ENCODE results near the gene TUBGCP3. TPM values are rescaled to one million over a fixed set of nuclear protein-coding genes. Genes with fewer than 3 reads are reported as not detected.

The TUBGCP3 gene
- total and polyA plus RNA-seq, 2 donors, result 23.4 to 34.0 TPM

DNA sequence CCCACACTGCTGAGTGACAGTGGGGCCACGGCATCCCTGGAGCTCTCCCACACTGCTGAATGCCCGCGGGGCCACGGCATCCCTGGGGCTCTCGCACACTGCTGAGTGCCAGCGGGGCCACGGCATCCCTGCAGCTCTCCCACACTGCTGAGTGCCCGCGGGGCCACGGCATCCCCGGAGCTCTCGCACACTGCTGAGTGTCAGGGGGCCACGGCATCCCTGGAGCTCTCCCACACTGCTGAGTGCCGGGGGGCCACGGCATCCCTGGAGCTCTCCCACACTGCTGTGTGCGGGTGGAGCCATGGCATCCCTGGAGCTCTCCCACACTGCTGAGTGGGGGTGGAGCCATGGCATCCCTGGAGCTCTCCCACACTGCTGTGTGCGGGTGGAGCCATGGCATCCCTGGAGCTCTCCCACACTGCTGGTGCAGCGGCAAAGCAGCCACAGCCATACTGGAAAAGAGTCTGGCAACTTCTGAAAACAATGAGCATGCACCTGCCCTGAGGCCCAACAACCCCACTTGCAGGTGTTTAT is 8.6 kb downstream of the TUBGCP3 start:
- Histone ChIP-seq H3K4me3 (ENCODE audit: low read depth, low read length) (no peak overlapping the region), H3K36me3 (ENCODE audit: insufficient read depth) (no peaks in the 10 kb centered on the region), H3K27ac (ENCODE audit: low read depth) (no peak overlapping the region), H3K4me1 (ENCODE audit: insufficient read depth) (no peaks in the 10 kb centered on the region)
- no peak for DNase-seq (ENCODE audit: extremely low spot score)
- WGBS, result 97% methylated on average over 18 of the region's 18 CpGs

DNA sequence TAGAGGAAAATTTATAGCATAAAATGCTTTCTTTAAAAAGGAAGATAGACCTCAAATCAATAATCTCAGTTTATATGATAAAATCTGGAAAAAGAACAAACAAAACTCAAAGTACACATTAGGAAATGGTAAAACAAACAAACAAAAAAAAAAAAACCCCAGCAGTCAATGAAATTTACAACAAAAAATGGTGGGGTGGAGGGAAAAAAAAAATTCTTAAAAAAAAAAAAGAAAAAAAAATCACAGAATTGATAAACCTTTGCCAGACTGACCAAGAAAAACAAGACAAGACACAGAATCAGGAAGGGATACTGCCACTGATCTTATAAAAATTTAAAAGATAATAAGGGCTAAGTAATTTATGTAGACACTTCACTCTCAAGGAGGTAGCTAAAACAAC is 11.2 kb downstream of the TUBGCP3 start:
- H3K27ac ChIP-seq (ENCODE audit: low read depth), result no peak overlapping the region
- no peaks in the 10 kb centered on the region for H3K4me1 ChIP-seq (ENCODE audit: insufficient read depth)
- no peaks in the 10 kb centered on the region for H3K36me3 ChIP-seq (ENCODE audit: insufficient read depth)
- no peak for DNase-seq (ENCODE audit: extremely low spot score)
- H3K4me3 ChIP-seq (ENCODE audit: low read depth, low read length), result no peak overlapping the region

DNA sequence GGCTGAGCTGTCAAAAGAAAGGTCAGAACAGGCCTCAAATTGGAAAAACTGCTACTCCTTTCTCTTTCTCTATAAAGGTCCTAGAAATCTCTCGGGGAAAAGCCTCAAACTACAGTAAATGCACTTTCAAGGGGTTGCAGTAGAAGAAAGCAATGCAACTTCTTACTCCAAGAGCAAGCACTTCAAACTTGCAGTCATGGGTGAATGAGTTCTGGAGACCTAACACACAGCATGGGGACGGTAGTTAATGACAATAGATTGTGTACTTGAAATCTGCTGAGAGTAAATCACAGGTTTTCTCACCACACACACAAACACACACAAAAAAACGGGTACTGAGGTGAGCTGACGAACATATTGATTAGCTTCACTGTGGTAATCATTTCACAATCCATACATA is 11.8 kb downstream of the TUBGCP3 start:
- DNase-seq (ENCODE audit: extremely low spot score), result no peak
- WGBS, result 89% methylated on average over 4 of the region's 4 CpGs
- no peaks in the 10 kb centered on the region for H3K4me1 ChIP-seq (ENCODE audit: insufficient read depth)
- no peaks in the 10 kb centered on the region for H3K36me3 ChIP-seq (ENCODE audit: insufficient read depth)
- no peak overlapping the region for H3K4me3 ChIP-seq (ENCODE audit: low read depth, low read length)
- H3K27ac ChIP-seq (ENCODE audit: low read depth), result no peak overlapping the region

DNA sequence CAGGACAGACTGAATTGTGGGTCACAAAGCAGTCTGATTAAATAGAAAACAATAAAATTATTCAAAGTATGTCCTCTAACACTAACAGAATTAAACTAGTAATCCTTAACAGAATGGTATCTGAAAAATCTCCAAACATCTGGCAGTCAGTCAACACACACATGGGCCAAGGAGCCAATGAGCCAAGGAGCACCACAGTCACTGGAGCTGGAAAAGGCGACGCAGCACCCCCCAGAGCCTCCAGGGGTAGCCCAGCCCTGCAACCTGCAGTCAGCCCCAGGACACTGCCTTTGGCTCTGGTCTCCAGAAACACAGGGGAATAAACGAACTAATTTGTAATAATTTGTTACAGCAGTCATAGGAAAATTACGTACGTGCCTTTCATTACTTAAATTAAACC is 12.3 kb downstream of the TUBGCP3 start:
- Histone ChIP-seq H3K27ac (ENCODE audit: low read depth) (no peak overlapping the region), H3K36me3 (ENCODE audit: insufficient read depth) (no peaks in the 10 kb centered on the region), H3K4me3 (ENCODE audit: low read depth, low read length) (no peak overlapping the region), H3K4me1 (ENCODE audit: insufficient read depth) (no peaks in the 10 kb centered on the region)
- WGBS, result 69% methylated on average over 5 of the region's 5 CpGs
- DNase-seq (ENCODE audit: extremely low spot score), result no peak

DNA sequence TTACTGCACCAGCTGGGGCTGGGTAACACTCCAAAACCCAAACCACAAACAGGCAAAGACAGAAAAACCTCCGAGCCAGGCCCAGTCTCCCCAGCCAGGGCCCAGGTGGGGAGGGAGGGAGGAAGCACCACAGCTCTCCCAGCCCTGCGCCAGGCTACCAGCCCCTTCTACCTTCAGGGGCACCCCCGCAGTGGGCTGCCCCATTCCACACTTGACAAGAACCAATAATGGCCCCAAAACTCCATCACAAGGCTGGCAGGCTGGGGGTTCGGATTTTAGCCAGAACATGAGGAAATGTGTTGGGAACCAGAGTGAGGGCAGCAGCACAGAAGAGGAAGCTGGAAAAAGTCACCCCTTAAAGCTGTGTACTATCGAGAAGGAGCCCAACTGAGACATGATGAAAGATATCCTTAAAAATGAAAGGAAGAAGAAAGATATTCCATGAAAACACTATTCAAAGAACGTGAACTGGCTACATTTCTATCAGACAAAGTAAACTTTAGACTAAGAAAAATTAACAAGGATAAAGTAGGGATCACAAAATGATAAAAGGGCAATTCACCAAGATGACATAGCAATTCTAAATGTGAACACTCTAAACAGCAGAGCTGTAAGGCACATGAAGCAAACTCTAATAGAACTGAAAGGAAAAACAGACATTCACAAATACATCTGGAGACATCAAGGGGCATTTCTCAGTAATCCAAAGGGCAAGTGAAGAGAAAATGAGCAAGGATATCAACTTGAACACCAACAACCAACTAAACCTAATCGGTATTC is 12.9 kb downstream of the TUBGCP3 start:
- Histone ChIP-seq H3K4me3 (ENCODE audit: low read depth, low read length) (no peak overlapping the region), H3K36me3 (ENCODE audit: insufficient read depth) (no peaks in the 10 kb centered on the region), H3K4me1 (ENCODE audit: insufficient read depth) (no peaks in the 10 kb centered on the region), H3K27ac (ENCODE audit: low read depth) (no peak overlapping the region)
- DNase-seq (ENCODE audit: extremely low spot score), result no peak
- 50% methylated on average over 7 of the region's 7 CpGs for WGBS

DNA sequence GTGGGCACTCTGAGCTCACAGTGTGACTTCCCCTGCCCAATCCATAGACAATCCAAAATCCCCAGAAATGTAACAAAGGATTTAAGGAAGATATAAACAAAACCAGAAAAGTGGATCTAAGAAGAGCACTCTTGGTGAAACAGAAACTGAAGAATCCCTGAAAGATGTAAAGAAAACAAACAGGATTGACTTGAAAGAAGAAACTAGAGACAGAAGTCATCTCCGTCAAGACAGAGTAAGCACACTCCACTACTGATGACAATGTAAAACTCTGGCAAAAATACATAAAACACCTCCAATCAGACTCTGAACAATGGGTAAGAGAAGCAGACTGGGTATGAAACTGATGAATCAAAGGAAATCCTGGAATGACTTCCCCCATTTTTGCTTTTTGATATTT is 13.5 kb downstream of the TUBGCP3 start:
- H3K4me1 ChIP-seq (ENCODE audit: insufficient read depth), result no peaks in the 10 kb centered on the region
- H3K27ac ChIP-seq (ENCODE audit: low read depth), result no peak overlapping the region
- H3K36me3 ChIP-seq (ENCODE audit: insufficient read depth), result no peaks in the 10 kb centered on the region
- DNase-seq (ENCODE audit: extremely low spot score), result no peak
- WGBS, result 68% methylated on average over 1 of the region's 1 CpG
- no peak overlapping the region for H3K4me3 ChIP-seq (ENCODE audit: low read depth, low read length)

DNA sequence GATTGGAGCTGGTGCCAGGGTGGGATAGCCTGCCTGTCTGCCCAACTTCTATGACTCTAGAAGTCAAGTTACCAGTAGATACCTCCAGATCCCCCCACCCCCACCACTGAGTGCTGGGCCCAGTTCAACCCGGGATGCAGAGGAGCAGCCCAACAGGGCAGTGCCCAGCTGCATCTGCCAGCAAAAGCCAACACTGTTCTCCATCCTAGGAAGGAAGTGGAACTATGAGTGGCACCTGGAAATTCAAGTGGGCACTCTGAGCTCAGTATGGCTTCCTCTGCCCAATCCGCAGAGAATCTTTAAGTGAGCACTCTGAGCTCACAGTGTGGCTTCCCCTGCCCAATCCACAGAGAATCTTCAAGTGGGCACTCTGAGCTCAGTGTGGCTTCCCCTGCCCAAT is 14.2 kb downstream of the TUBGCP3 start:
- DNase-seq (ENCODE audit: extremely low spot score), result no peak
- 91% methylated on average over 2 of the region's 2 CpGs for WGBS
- H3K4me3 ChIP-seq (ENCODE audit: low read depth, low read length), result no peak overlapping the region
- no peaks in the 10 kb centered on the region for H3K36me3 ChIP-seq (ENCODE audit: insufficient read depth)
- H3K27ac ChIP-seq (ENCODE audit: low read depth), result no peak overlapping the region
- no peaks in the 10 kb centered on the region for H3K4me1 ChIP-seq (ENCODE audit: insufficient read depth)

DNA sequence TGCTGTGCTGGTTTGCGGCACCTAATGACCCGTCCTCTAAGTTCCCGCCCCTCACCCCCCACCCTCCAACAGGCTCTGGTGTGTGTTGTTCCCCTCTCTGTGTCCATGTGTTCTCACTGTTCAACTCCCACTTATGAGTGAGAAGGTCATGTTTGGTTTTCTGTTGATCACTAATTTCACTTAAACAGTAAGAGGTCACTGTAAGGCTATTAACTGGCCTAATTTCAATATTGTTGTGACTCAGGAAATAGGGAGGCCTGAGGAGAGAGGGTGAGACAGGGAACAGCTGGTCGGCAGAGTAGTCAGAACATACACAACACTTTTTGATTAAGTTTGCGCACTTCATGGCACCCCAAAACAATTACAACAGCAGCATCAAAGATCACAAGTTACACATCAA is 15.6 kb downstream of the TUBGCP3 start:
- Histone ChIP-seq H3K36me3 (ENCODE audit: insufficient read depth) (no peaks in the 10 kb centered on the region), H3K27ac (ENCODE audit: low read depth) (no peak overlapping the region), H3K4me1 (ENCODE audit: insufficient read depth) (no peaks in the 10 kb centered on the region), H3K4me3 (ENCODE audit: low read depth, low read length) (no peak overlapping the region)
- DNase-seq (ENCODE audit: extremely low spot score), result no peak
- 91% methylated on average over 5 of the region's 5 CpGs for WGBS

DNA sequence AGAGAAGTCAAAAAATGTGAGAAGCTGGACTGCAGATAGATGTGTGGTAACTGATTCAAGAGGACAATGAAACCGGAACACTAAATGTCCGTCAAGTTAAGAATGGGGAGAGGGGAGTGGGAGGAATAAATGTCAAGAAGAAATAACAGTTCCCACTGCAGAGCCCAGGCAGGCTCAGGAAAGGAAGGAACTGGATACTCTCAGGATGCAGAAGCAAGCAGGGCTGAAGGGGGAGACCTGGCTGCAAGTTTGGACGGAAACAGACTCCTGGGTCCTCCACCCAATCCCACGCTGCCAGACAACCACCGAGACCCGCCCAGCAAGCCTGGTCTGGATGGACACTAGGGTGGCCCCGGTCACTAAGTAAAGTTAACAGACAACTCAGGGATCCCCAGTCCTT is 18.1 kb downstream of the TUBGCP3 start:
- no peak overlapping the region for H3K27ac ChIP-seq (ENCODE audit: low read depth)
- no peaks in the 10 kb centered on the region for H3K36me3 ChIP-seq (ENCODE audit: insufficient read depth)
- WGBS, result 84% methylated on average over 7 of the region's 7 CpGs
- H3K4me1 ChIP-seq (ENCODE audit: insufficient read depth), result no peaks in the 10 kb centered on the region
- H3K4me3 ChIP-seq (ENCODE audit: low read depth, low read length), result no peak overlapping the region
- no peak for DNase-seq (ENCODE audit: extremely low spot score)

DNA sequence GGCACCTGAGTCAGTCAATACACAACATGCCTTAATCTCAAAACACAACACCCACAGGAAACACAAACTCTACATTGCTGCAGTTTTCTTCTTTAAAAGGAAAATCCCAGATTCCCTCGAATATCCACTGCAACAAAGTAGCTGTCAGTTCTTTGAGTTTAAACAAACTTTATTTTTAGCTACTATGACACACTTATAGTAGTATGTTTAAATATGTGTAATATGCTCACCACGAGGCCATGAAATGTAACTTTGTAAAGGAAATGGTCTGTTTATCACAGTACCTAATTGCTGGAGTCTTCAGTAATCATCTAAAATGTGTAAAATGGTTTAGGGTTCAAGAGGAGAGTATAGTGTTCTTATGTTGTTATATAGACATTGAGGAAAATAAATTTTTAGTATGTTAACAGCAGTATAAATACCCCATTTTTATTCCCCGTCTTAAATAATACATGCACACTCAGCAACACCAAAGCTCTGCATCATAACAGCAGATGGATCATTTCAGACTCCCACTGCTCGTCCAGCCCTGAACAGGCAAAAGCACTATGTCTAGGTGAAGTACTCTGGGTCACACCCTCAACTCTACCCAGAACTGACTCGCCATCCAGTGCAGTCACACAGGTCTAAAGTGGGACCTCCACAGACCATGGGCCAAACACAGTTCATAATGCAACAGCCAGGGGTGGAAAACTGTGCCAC is 20.6 kb downstream of the TUBGCP3 start:
- Histone ChIP-seq H3K4me1 (ENCODE audit: insufficient read depth) (no peaks in the 10 kb centered on the region), H3K36me3 (ENCODE audit: insufficient read depth) (no peaks in the 10 kb centered on the region), H3K27ac (ENCODE audit: low read depth) (no peak overlapping the region), H3K4me3 (ENCODE audit: low read depth, low read length) (no peak overlapping the region)
- 57% methylated on average over 5 of the region's 5 CpGs for WGBS
- no peak for DNase-seq (ENCODE audit: extremely low spot score)

DNA sequence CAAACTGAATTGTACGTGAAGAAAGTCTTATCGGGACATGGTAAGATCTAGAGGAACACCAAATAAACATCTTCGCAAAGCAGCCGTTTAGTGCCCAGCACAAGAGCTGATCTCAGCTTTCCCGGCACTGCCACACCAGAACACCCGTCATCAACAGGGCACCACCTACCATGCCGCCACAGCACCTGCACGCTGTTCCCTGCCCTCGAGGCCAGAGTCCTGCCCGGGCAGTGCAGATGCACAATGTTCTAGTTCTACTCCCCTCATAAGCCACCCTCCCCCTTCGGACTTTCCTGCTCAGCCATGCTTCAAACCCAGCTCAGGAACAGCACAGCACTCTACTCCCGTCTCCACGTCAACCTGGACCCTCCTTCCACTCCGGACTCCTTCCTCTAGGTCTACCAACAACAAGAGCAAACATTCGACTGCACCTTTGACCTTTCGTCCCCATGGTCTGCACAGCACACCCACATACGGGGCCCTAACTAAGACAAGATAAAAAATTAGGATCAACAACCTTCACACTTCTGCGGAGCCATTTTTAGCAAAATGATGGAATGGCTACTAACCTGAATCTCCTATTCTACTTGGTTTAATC is 25.1 kb downstream of the TUBGCP3 start:
- H3K36me3 ChIP-seq (ENCODE audit: insufficient read depth), result no peaks in the 10 kb centered on the region
- DNase-seq (ENCODE audit: extremely low spot score), result no peak
- no peak overlapping the region for H3K4me3 ChIP-seq (ENCODE audit: low read depth, low read length)
- WGBS, result 92% methylated on average over 18 of the region's 18 CpGs
- no peaks in the 10 kb centered on the region for H3K4me1 ChIP-seq (ENCODE audit: insufficient read depth)
- no peak overlapping the region for H3K27ac ChIP-seq (ENCODE audit: low read depth)

DNA sequence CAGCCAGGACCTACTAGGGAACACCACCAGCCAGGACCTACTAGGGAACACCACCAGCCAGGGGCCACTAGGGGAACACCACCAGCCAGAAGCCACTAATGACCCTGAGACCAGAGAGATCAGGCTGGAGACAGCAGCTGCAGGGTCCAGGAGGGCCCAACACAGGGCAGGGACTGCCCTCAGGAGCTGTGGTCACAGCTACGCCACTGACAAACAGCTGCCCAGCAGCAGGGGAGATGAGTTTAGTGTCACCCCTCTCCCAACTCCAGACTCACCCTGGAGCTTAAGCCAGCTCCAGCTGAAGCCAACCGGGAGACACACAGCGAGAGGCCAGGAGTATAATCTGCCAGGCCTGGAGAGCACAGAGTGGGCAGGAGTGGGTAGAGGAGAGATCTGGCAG is 25.7 kb downstream of the TUBGCP3 start:
- H3K4me3 ChIP-seq (ENCODE audit: low read depth, low read length), result no peak overlapping the region
- no peaks in the 10 kb centered on the region for H3K36me3 ChIP-seq (ENCODE audit: insufficient read depth)
- no peak for DNase-seq (ENCODE audit: extremely low spot score)
- no peaks in the 10 kb centered on the region for H3K4me1 ChIP-seq (ENCODE audit: insufficient read depth)
- H3K27ac ChIP-seq (ENCODE audit: low read depth), result no peak overlapping the region
- WGBS, result 97% methylated on average over 3 of the region's 3 CpGs

DNA sequence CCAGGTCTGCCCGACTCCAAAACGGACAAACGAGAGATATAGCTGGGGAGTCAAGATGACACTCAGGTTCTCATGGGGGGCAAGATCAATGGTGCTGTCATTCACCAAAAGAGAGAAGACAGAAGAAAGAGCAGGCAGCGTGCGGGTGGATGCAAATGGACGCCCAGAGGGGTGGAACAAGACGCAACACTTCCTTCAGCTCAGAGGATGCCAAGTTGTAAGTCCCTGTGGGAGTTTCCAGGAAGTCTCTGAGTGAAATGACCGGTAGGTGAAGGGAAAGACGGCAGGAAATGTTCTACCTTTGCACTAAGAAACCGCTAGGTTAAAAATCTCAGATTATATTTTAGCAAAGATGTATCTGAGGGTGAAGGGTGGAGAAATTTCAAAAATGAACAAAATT is 26.5 kb downstream of the TUBGCP3 start:
- Histone ChIP-seq H3K4me1 (ENCODE audit: insufficient read depth) (no peaks in the 10 kb centered on the region), H3K27ac (ENCODE audit: low read depth) (no peak overlapping the region), H3K4me3 (ENCODE audit: low read depth, low read length) (no peak overlapping the region), H3K36me3 (ENCODE audit: insufficient read depth) (no peaks in the 10 kb centered on the region)
- WGBS, result 85% methylated on average over 10 of the region's 10 CpGs
- no peak for DNase-seq (ENCODE audit: extremely low spot score)
